Prostate gland (tissue), 2 donors: Measurements from ENCODE around the gene TECRL.

ENCODE experiments used
- POLR2A ChIP-seq: fragments of 450-650 bp; IDR thresholded peaks from one replicate; pipeline ENCODE4 v1.6.1; 2016; ENCODE audit warnings: antibody characterized with exemption, mild to moderate bottlenecking
- POLR2AphosphoS5 ChIP-seq: sonication (generic); formaldehyde crosslinking; IDR thresholded peaks from one replicate; pipeline ENCODE4 v1.6.1; 2017; ENCODE audit warnings: antibody characterized with exemption
- TF ChIP-seq, protein P1 (sequence below), 4 experiments: fragments of 200-600 bp in 2 of 4; fragments of 450-650 bp in 2 of 4; sonication (generic) in 2 of 4; IDR thresholded peaks; 1 replicate in 3 of 4; 2 replicates in 1 of 4; pipeline ENCODE4 v1.5.1; 2016 to 2019; ENCODE audit warnings: antibody characterized with exemption in 4 of 4, mild to moderate bottlenecking in 2 of 4, moderate library complexity in 2 of 4

DNA sequence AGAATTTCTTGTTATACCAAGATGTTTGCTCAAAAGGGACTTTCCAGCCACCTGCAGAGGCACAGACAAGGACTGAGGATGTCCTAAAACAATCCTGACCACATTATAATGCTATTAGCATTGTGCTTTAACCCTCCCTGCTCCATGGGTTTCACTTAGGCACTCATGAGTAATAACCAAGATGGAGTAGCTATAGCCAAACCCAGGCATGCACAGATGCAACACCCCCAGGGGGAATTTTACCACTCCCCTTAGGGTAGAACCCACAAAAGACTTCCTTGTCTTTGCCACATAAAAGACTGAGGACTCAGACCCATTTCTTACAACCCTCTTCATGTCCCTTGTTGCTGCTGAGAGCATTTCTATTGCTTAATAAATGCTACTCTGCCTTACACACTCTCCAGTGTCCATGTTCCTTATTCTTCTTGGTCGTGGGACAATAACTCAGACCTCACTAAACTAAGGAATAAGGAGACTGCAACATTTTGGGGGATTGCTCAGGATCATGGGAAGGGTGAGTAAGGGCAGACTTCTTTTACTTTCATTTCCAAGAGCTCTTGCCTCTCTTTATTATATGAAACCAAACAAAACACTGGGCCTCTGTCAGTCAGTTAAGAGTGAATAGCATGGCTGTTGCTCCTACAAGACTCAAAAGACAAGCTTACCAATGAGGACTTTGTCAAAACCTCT lies 103.5 kb downstream of the TECRL start:
- TF ChIP-seq, protein P1, sequence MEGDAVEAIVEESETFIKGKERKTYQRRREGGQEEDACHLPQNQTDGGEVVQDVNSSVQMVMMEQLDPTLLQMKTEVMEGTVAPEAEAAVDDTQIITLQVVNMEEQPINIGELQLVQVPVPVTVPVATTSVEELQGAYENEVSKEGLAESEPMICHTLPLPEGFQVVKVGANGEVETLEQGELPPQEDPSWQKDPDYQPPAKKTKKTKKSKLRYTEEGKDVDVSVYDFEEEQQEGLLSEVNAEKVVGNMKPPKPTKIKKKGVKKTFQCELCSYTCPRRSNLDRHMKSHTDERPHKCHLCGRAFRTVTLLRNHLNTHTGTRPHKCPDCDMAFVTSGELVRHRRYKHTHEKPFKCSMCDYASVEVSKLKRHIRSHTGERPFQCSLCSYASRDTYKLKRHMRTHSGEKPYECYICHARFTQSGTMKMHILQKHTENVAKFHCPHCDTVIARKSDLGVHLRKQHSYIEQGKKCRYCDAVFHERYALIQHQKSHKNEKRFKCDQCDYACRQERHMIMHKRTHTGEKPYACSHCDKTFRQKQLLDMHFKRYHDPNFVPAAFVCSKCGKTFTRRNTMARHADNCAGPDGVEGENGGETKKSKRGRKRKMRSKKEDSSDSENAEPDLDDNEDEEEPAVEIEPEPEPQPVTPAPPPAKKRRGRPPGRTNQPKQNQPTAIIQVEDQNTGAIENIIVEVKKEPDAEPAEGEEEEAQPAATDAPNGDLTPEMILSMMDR (IDR thresholded peaks at IDR 0.05): no peak
- TF ChIP-seq POLR2A (no peak), POLR2AphosphoS5 (no peak)
